ENCODE data around the gene DYRK2.

GRCh38 chr12:67714648-67715047 is 66.1 kb downstream of the DYRK2 start:
- TF ChIP-seq CTCF (IDR thresholded peaks at IDR 0.05) (no peak), POLR2AphosphoS5 (IDR thresholded peaks at IDR 0.05) (no peak), EP300 (IDR thresholded peaks at IDR 0.05) (no peak), POLR2A (IDR thresholded peaks at IDR 0.05) (no peak)
